Peyer's patch (tissue), 4 donors: ENCODE data around the gene GREB1L.

Source experiments
- POLR2A ChIP-seq, 2 donors: fragments of 450-650 bp; IDR thresholded peaks; one replicate each; pipeline ENCODE4 v1.5.1; 2017; ENCODE audit warnings: antibody characterized with exemption in 2 of 2, mild to moderate bottlenecking in 2 of 2, moderate library complexity in 2 of 2
- TF ChIP-seq, protein P1 (sequence below), 6 experiments: fragments of 450-650 bp in 4 of 6; fragments of 200-600 bp in 2 of 6; sonication (generic) in 1 of 6; IDR thresholded peaks; one replicate each; pipeline ENCODE4 v1.5.1; 2017 to 2019; ENCODE audit warnings: antibody characterized with exemption in 6 of 6, mild to moderate bottlenecking in 3 of 6, moderate library complexity in 1 of 6

DNA sequence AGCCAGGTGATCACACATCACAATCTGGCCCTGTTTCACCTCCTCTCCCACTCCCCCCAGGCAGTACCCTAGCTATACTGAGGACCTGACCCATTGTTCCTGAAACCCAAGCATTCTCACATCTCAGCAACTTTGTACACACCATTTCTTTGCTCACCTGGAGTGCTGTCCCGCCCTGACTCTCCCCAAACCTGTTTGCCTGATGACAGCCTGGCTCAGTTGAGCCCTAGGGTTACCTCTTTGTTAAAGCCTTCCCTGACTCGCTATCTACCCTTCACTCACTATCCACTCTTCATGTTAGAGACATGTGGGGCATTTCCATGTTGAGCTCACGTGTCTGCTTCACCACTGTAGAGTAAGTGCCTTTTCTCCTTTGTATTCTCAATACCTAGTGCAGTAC is 49.1 kb downstream of the GREB1L start:
- TF ChIP-seq, protein P1, sequence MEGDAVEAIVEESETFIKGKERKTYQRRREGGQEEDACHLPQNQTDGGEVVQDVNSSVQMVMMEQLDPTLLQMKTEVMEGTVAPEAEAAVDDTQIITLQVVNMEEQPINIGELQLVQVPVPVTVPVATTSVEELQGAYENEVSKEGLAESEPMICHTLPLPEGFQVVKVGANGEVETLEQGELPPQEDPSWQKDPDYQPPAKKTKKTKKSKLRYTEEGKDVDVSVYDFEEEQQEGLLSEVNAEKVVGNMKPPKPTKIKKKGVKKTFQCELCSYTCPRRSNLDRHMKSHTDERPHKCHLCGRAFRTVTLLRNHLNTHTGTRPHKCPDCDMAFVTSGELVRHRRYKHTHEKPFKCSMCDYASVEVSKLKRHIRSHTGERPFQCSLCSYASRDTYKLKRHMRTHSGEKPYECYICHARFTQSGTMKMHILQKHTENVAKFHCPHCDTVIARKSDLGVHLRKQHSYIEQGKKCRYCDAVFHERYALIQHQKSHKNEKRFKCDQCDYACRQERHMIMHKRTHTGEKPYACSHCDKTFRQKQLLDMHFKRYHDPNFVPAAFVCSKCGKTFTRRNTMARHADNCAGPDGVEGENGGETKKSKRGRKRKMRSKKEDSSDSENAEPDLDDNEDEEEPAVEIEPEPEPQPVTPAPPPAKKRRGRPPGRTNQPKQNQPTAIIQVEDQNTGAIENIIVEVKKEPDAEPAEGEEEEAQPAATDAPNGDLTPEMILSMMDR (IDR thresholded peaks at IDR 0.05): no peak
- no peak for TF ChIP-seq POLR2A (IDR thresholded peaks at IDR 0.05)
